GM12892 (cell line): Measurements from ENCODE around the gene EXOSC7. TPM values are rescaled to one million over a fixed set of nuclear protein-coding genes. Genes with fewer than 3 reads are reported as not detected.
"Not testable (repeated sequence)": the region's sequence is repeated elsewhere in the genome, so short reads cannot be mapped to it uniquely, and the experiment has no call there.

Experiments used
- DNase-seq: peaks from one replicate; pipeline ENCODE4 v3.0.0; 2011; ENCODE audit not compliant: insufficient read length
- FAIRE-seq: peaks from 2 replicates; lab custom pipeline; 2011; peaks lifted over from hg19 to GRCh38; lab: Jason Lieb, UNC
- POLR2A ChIP-seq: IDR thresholded peaks from 2 replicates; pipeline ENCODE4 v1.6.1; 2011; ENCODE audit warnings: low read depth, low read length, control low read depth
- POLR2AphosphoS5 ChIP-seq: IDR thresholded peaks from 2 replicates; pipeline ENCODE4 v1.6.1; 2011; ENCODE audit warnings: low read depth, low read length, control low read depth
- TAF1 ChIP-seq: IDR thresholded peaks from 2 replicates; pipeline ENCODE4 v1.6.1; 2011; ENCODE audit warnings: low read depth, mild to moderate bottlenecking, control low read depth, low read length, borderline replicate concordance
- polyA plus RNA-seq: library from polyadenylated mRNA; unstranded; fragments of >200 nt; gene quantifications from one replicate; pipeline ENCODE4 v1.2.1, GENCODE V29; 2012; ENCODE audit warnings: missing spikeins, inconsistent platforms; ENCODE audit not compliant: missing spikeins

The EXOSC7 gene
- 72.4 TPM for polyA plus RNA-seq

DNA sequence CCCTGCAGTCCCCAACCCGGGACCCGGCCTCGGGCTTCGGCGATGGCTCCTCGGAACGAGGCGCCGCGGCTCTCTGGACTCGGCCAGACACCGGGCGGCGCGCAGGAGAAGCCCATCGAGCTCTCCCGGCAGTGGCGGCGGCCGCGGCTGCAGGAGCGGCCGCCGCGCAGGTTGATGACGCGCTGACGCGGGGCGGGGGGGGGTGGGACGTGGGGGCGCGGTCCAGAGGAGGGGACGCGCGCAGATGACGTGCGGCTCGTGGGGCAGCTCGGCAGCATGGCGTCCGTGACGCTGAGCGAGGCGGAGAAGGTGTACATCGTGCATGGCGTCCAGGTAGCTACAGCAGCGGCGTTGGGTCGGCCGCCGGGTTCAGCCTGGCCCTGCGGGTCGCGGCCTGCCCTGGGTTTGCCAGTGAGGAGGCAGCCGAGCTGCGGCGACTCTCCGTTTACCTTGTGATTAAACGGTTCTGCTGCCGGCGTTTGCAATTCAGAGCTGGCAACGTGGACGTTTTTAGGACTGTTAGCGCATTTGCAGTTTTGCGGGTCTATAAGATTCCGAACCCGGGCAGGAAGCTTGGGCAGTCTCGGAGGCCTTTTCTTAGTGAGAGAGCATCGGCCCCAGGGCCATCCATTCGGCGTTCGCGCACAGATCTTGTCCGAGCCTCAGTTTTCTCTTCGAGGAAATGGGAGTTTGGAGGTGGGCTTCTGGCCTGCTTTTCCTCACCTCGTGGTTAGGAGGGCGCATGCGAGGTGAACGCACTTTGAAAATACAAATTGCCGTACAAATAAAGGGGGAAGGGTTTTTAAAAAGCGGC is at the start of gene EXOSC7, which contains the start of gene ZDHHC3:
Gene EXOSC7, plus strand, starts transcription at position 243 of the 814 bp plus-strand sequence. Its CDS starts 34 bp downstream, at position 277.
Gene ZDHHC3, minus strand, starts transcription at position 173 of the 814 bp plus-strand sequence. CDS start 16,738 bp downstream, outside the sequence.
- DNase-seq (peak; percentile 89), FAIRE-seq (peak; percentile 98)
- peak; percentile 87 for TF ChIP-seq POLR2AphosphoS5
- peak; percentile 96 for TF ChIP-seq POLR2A
- TF ChIP-seq TAF1: peak; percentile 81; the same call in 1 of the 2 replicates

GRCh38 chr3:44926921-44927320 is 49.1 kb upstream of the EXOSC7 start:
- no peak for DNase-seq
- FAIRE-seq: no peak
- TF ChIP-seq TAF1 (no peak), POLR2A (no peak), POLR2AphosphoS5 (no peak)

DNA sequence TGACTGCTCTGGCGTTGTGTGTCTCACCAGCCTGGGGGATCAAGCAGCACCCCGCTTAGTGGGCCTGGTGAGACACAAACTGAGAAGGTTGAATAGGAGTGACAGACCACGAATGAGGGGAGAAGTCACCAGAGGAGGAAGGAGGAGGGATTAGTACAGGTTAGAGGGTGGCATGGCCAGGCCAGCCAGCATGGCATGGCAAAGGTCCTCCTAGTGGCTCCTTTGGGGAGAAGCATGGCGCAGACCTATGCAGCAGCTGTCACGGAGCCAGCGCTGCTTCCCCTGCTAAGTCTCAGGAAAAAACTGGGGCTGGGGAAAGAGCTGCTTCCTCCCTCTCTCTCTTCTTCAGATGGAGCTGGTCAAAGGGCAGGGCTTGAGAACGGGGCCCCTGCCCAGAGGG is 48.7 kb upstream of the EXOSC7 start:
- DNase-seq: no peak
- no peak for FAIRE-seq
- TF ChIP-seq TAF1 (no peak), POLR2A (no peak), POLR2AphosphoS5 (no peak)

- FAIRE-seq (no peak), DNase-seq (no peak)
- TF ChIP-seq TAF1 (no peak), POLR2A (no peak), POLR2AphosphoS5 (no peak)
Observed at GRCh38 chr3:44929782-44930181, 46.3 kb upstream of the EXOSC7 start.

DNA sequence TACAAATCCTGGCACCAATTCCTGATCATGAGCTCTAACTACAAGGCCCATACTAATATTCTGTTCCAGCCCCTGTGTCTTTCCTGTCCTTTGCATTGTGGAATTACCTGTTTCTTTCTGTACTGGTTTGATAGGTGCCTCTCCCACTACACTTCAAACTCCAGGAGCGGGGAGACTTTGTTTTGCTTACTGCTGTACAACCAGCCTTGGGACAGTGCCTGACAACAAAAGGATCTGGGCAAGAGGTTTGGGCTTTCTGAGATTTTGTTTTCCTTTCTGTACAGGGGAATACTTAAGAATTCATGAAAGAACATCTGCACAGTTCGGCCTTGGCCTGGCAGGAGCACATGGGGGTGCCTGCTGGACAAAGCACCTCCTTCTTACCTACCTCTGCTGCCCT is 45.1 kb upstream of the EXOSC7 start:
- no peak for DNase-seq
- no peak for FAIRE-seq
- no peak for TF ChIP-seq POLR2AphosphoS5
- TF ChIP-seq POLR2A: no peak
- TF ChIP-seq TAF1: no peak

DNA sequence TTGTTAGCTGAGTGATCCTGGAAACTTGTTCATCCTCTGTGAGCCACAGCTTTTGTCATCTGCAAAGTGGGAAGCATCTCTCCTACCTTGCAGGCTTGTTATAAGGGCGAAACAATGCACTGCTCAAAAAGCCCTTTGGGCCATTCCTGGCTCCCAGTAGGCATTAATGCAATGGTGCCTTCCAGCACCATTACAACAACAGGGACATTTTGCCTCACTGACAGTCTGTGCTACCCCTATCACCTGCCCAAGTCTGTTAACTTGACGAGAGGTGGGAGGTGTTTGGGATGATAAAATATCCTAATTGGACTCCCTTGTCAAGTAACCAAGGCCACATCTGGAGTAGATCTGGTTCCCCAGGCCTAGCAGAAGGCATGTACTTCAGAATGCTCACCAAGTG is 44.3 kb upstream of the EXOSC7 start:
- TF ChIP-seq POLR2AphosphoS5 (no peak), TAF1 (no peak), POLR2A (no peak)
- FAIRE-seq: no peak

DNA sequence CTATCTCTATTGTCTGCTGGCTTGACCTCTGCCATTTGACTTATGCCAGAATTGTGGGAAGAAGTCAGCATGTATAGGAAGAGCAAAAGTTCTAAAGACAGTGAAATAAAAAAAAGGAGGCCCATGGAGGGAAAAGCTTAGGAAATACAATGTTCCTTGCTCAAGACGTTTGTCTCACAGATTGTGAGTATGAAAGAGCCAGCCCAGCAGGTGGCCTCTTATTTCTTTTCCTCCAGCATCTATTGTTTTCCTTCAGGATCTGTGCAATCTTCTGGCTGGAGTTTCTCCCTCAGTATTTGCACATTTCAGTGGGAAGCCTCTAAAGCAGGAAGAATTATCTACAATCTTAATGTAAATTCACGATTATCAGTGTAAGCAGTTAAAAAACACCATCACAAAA is 43.8 kb upstream of the EXOSC7 start:
- TF ChIP-seq TAF1 (no peak), POLR2AphosphoS5 (no peak), POLR2A (no peak)
- no peak for DNase-seq
- FAIRE-seq: no peak

More for the DNA sequence above, 44.3 kb upstream of the EXOSC7 start:
- no peak for DNase-seq

DNA sequence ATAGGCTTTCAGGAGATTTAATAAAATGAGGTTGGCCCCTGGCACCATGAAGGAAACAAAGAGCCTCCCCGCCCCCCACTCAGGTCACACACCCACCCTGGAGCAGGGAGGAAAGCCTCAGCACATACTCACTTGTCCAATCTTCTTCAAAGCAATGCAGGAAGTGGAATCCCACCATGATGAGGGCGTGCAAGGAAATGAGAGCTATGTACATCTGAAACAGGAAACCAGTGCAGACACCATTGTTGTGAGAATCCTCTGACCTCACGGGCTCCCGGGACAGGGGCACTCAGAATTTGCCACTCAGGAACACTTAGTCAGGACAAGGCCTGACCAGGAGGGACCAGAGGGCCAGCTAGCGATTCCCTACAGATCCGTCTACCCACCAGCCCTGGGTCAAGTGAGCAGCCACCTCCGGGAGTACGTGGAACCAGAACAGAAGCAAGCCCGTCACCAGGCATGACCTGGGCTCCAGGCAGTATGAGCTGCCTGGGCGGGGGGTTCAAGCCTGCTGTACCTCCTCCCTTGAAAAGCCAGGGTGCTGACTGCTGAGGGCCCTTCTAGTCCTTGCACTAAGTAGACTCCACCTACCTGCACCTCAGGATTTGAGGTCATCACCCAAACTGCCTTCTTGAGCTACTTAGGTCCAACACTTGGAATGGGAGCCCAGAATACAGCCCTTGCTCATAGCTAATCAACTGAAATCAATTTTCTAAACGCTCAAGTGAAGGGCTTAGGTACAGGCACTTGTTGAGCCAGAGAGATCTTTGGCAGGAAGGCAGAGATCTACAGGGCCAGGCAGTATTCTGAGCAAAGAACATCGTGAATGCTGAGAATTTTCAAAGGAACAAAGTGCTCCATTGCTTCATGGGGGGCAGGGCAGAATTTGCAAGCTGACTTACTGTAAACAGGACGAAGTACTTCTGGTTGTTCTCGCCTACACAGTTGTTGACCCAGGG is 42.8 kb upstream of the EXOSC7 start:
- no peak for FAIRE-seq
- DNase-seq: no peak
- no peak for TF ChIP-seq POLR2AphosphoS5
- no peak for TF ChIP-seq TAF1
- TF ChIP-seq POLR2A: no peak

- no peak for FAIRE-seq
- no peak for DNase-seq
- TF ChIP-seq POLR2A: no peak
- no peak for TF ChIP-seq TAF1
- no peak for TF ChIP-seq POLR2AphosphoS5
Observed at GRCh38 chr3:44939581-44940036, 36.4 kb upstream of the EXOSC7 start.

DNA sequence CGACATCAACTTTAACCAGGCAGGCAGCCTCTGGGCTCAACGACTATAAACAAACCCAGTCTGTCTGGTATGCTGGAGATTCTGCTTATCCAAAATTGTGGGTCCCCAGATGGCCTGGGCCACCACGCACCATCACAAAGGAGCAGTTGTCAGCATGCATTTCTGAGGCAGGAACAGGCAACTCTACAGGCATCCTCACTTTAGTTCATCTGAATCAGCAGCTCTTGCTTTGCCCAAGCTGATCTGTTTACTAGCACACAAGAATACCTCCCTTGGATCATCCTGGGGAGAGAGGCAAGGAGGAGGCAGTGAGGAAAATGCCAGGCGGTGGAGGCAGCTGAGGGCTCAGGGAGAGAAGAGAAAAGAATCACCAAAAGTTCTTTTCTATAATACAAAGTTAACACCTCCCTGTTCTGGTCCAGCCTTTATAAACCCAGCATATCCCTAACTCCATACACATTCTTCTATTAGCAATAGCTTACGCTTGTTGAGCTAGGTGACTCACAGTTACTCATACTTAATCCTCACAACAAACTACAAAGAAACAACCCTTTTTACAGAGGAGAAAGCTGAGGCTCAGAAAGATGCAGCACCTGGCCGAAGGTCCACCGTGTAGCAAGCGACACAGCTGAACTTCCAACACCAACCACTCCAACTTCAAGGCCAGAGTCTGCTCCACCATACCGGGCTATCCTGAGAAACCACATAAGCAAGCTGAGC is 33.7 kb upstream of the EXOSC7 start:
- no peak for DNase-seq
- no peak for TF ChIP-seq POLR2AphosphoS5
- TF ChIP-seq TAF1: no peak
- no peak for TF ChIP-seq POLR2A
- FAIRE-seq: no peak

DNA sequence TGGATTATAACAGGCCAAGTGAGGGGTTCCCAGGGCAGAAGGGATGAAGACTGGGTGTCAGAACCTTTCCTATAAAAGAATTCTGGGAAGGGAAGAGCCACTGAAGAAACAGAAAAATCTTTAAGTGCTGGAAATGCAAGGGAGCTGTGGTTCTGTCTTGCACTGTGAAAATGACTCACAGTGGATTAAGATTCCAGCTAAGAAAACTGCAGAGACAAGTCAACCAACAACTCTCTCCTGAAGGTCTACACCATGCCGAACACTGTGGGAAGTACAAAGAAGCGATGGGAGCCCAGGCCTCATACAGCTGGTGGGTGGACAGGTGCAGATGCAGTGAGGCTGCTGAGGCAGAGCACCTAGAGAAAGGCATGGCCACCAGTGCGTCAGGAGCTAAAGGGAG is 27.8 kb upstream of the EXOSC7 start:
- DNase-seq (no peak), FAIRE-seq (no peak)
- TF ChIP-seq TAF1 (no peak), POLR2AphosphoS5 (no peak), POLR2A (no peak)

GRCh38 chr3:44949770-44950169 is 26.3 kb upstream of the EXOSC7 start:
- FAIRE-seq, DNase-seq: not testable (repeated sequence)
